ENCODE data around the gene NRG2.

Gene NRG2

DNA sequence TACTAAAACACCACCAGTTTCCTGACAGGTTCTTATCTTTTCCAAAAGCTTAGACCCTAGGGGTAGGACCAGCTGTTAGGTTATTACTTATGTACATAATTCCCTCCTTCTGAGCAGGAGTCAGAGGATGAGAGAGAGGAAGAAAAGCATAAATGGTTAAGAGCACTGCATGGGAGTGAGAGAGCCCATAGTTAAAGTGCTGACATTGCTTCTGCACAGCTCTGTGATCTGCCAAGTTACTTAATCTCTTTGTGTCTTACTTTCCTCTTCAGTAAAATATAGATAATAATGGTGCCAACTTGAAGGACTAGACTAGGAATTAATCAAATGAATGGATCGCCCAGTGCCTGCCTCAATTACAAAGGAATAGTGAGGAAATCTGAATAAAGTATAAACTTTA lies 66.4 kb downstream of the NRG2 start:
- Histone ChIP-seq H3K36me3 (ENCODE audit: control insufficient read depth, low read length) (no peaks in the 10 kb centered on the region), H3K4me2 (ENCODE audit: low read length) (no peak overlapping the region), H3K4me3 (ENCODE audit: low read length) (no peak overlapping the region), H3K4me1 (ENCODE audit: control insufficient read depth, low read length) (no peaks in the 10 kb centered on the region), H3K27ac (ENCODE audit: low read depth, low read length) (no peak overlapping the region), H3K9me3 (ENCODE audit: control insufficient read depth, insufficient read depth, low read length) (no peaks in the 10 kb centered on the region), H3K27me3 (ENCODE audit: control insufficient read depth, low read length) (peaks cover 14% of the 10 kb centered on the region; the same call in 1 of the 2 replicates), H3F3A (ENCODE audit: control insufficient read depth, insufficient read depth) (no peaks in the 10 kb centered on the region), H3K79me2 (ENCODE audit: control insufficient read depth, low read length) (no peaks in the 10 kb centered on the region), H3K9me2 (replicated peaks; ENCODE audit: control insufficient read depth, low read length) (no peaks in the 10 kb centered on the region), H4K20me1 (ENCODE audit: control insufficient read depth, insufficient read depth, low read depth, low read length) (no peaks in the 10 kb centered on the region)
- TF ChIP-seq, protein P1, sequence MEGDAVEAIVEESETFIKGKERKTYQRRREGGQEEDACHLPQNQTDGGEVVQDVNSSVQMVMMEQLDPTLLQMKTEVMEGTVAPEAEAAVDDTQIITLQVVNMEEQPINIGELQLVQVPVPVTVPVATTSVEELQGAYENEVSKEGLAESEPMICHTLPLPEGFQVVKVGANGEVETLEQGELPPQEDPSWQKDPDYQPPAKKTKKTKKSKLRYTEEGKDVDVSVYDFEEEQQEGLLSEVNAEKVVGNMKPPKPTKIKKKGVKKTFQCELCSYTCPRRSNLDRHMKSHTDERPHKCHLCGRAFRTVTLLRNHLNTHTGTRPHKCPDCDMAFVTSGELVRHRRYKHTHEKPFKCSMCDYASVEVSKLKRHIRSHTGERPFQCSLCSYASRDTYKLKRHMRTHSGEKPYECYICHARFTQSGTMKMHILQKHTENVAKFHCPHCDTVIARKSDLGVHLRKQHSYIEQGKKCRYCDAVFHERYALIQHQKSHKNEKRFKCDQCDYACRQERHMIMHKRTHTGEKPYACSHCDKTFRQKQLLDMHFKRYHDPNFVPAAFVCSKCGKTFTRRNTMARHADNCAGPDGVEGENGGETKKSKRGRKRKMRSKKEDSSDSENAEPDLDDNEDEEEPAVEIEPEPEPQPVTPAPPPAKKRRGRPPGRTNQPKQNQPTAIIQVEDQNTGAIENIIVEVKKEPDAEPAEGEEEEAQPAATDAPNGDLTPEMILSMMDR (IDR thresholded peaks at IDR 0.05; ENCODE audit: low read depth, low read length, poor library complexity, severe bottlenecking): no peak
- no peak for TF ChIP-seq EZH2phosphoT487 (IDR thresholded peaks at IDR 0.05; ENCODE audit: borderline replicate concordance, low read length)

DNA sequence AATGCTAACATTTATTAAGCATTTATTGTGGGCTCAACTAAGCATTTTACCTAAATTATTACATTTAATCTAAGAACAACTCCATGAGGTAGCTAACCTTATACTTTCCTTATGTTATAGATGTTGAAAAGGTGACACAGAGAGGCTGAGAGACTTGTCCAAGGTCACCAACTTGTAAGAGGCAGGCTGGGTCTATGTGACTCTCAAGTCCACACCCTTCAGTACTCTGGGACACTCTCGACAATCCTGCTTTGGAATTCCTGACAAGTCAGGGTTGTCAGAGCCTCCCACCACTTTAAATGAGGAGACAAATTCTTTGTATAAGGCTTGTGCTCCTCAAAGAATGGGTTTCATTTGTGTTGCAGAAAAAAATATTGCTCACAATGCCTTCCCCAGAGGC lies 67.2 kb downstream of the NRG2 start:
- no peak overlapping the region for H3K4me2 ChIP-seq (ENCODE audit: low read length)
- H3K4me3 ChIP-seq (ENCODE audit: low read length): no peak overlapping the region
- H3K79me2 ChIP-seq (ENCODE audit: control insufficient read depth, low read length): no peaks in the 10 kb centered on the region
- no peak overlapping the region for H3K27ac ChIP-seq (ENCODE audit: low read depth, low read length)
- H3F3A ChIP-seq (ENCODE audit: control insufficient read depth, insufficient read depth): no peaks in the 10 kb centered on the region
- H3K9me3 ChIP-seq (ENCODE audit: control insufficient read depth, insufficient read depth, low read length): no peaks in the 10 kb centered on the region
- TF ChIP-seq EZH2phosphoT487 (IDR thresholded peaks at IDR 0.05; ENCODE audit: borderline replicate concordance, low read length): no peak
- TF ChIP-seq, protein P1 (IDR thresholded peaks at IDR 0.05; ENCODE audit: low read depth, low read length, poor library complexity, severe bottlenecking): no peak
- no peaks in the 10 kb centered on the region for H3K4me1 ChIP-seq (ENCODE audit: control insufficient read depth, low read length)
- no peaks in the 10 kb centered on the region for H3K9me2 ChIP-seq (replicated peaks; ENCODE audit: control insufficient read depth, low read length)
- no peaks in the 10 kb centered on the region for H3K36me3 ChIP-seq (ENCODE audit: control insufficient read depth, low read length)
- H3K27me3 ChIP-seq (ENCODE audit: control insufficient read depth, low read length): peaks cover 15% of the 10 kb centered on the region; the same call in 1 of the 2 replicates
- H4K20me1 ChIP-seq (ENCODE audit: control insufficient read depth, insufficient read depth, low read depth, low read length): no peaks in the 10 kb centered on the region

DNA sequence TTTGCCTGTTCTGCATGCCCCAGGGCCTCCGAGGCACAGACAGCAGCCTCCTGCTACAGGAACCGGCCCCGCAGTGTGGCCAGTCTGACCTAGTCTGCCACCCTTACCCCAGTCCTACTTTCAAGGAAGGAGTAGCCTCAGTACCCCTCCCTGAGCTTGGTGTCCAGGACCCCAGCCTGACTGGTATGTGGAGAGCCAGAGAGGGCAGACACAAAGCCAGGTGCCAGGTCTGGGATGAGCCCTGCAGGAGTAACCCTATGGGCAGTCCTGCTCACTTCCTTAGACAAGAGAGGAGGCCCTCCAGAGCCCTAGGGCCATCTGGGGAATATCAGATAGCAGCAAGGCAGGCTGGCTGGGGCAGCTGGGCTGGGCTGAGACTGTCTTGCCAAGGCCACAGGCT lies 67.8 kb downstream of the NRG2 start:
- Histone ChIP-seq H3K79me2 (ENCODE audit: control insufficient read depth, low read length) (no peaks in the 10 kb centered on the region), H3K9me3 (ENCODE audit: control insufficient read depth, insufficient read depth, low read length) (no peaks in the 10 kb centered on the region), H3K9me2 (replicated peaks; ENCODE audit: control insufficient read depth, low read length) (no peaks in the 10 kb centered on the region), H3K4me2 (ENCODE audit: low read length) (no peak overlapping the region), H3K4me3 (ENCODE audit: low read length) (no peak overlapping the region), H3K27me3 (ENCODE audit: control insufficient read depth, low read length) (peaks cover 18% of the 10 kb centered on the region; the same call in 1 of the 2 replicates), H3K27ac (ENCODE audit: low read depth, low read length) (no peak overlapping the region), H3F3A (ENCODE audit: control insufficient read depth, insufficient read depth) (no peaks in the 10 kb centered on the region), H3K4me1 (ENCODE audit: control insufficient read depth, low read length) (no peaks in the 10 kb centered on the region), H3K36me3 (ENCODE audit: control insufficient read depth, low read length) (no peaks in the 10 kb centered on the region), H4K20me1 (ENCODE audit: control insufficient read depth, insufficient read depth, low read depth, low read length) (no peaks in the 10 kb centered on the region)
- TF ChIP-seq, protein P1 (IDR thresholded peaks at IDR 0.05; ENCODE audit: low read depth, low read length, poor library complexity, severe bottlenecking): no peak
- no peak for TF ChIP-seq EZH2phosphoT487 (IDR thresholded peaks at IDR 0.05; ENCODE audit: borderline replicate concordance, low read length)
